HG03196 (cell line): ENCODE measurements around the gene P4HA3.
"Not testable (repeated sequence)": the region's sequence is repeated elsewhere in the genome, so short reads cannot be mapped to it uniquely, and the experiment has no call there.

Experiments used
- ATAC-seq: cut with Tn5 transposase; IDR thresholded peaks from one replicate; pipeline ENCODE4 v1.9.1; 2021; ENCODE audit not compliant: unreplicated experiment

P4HA3 gene

GRCh38 chr11:74311352-74311926 lies at the start of gene P4HA3:
Gene P4HA3, minus strand, starts transcription at chr11:74311640. Its CDS starts 29 bp downstream, at chr11:74311611.
- ATAC-seq = no peak

- ATAC-seq = no peak
These were observed 46.0 kb upstream of the P4HA3 start for GRCh38 chr11:74357449-74357848.

GRCh38 chr11:74355626-74356025 lies 44.2 kb upstream of the P4HA3 start:
- ATAC-seq = no peak

DNA sequence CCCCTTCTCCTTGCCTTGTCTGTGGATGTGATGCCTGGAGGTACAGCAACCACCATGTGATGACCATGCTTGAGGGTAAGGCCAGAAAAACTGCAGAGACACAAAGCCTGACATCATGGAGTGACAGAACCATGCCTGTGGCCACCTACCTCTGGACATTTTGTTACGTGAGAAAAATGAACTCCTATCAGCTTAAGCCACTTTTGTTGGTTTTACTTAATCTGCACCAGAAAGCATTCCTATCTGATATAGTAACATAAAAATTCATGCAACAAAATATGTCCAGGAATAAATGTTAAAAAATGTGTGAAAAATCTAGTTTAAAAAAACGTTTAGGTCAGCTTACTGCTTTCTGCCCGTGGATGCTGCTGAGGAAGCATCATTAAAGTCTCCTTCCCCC lies 42.6 kb upstream of the P4HA3 start:
- no peak for ATAC-seq

- ATAC-seq = no peak
These were observed 35.9 kb upstream of the P4HA3 start for GRCh38 chr11:74347381-74347780.

GRCh38 chr11:74345420-74345819 lies 34.0 kb upstream of the P4HA3 start:
- ATAC-seq = no peak

DNA sequence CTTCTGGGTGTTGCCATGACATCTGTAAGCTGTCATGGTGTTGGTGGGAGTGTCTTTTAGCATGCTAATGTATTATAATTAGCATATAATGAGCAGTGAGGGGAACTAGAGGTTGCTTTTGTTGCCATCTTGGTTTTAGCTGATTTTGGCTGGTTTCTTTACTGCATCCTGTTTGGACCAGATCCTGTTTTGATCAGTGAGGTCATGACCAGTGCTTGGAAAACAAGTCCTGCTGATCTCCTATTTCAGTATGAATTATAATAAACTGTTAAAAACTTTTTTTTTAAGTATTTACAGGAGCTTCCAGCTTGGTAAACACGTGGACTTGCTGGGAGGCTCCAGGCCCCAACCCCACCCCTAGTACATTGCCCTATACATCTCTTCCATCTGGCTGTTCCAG lies 30.5 kb upstream of the P4HA3 start:
- ATAC-seq = no peak

DNA sequence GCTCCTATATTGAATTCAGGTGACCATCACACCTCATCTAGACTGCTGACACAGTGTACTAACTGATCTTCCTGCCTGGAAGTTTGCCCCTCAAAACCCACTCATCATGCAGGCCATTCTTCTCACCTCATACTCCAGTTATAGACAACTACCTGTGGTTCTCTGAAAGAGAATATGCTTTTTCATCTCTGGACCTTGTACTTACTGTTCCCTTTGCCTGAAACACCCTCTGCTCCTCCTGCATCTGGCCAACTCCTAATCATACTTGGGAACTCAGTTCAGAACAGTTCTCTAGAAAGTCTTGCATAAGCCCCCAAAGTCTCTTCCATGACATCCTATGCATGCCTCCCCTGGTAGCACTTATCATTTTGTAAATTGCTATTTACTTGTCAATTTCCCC lies 28.2 kb upstream of the P4HA3 start:
- no peak for ATAC-seq

GRCh38 chr11:74338963-74339362 lies 27.5 kb upstream of the P4HA3 start:
- ATAC-seq = no peak

DNA sequence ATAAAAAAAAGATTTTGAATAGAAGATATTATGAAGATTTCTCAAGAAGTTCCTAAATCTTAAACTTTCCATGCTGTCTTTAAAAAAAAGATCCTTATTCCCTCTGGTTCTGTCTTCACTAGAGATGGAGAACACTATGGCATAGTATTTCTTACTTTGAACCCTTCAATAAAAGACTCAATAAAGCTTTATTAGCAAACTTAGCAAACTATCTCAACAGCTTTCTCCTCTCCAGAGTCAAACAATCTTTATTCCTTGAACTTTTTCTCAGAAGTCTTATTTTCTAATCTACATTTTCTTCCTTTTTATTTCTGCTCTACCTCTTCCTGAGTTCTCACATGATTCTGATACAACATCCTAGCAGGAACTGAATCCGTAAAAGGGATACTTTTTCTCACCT lies 21.8 kb upstream of the P4HA3 start:
- ATAC-seq = no peak

- no peak for ATAC-seq
These were observed 20.9 kb upstream of the P4HA3 start for GRCh38 chr11:74332291-74332690.

GRCh38 chr11:74331000-74331399 lies 19.6 kb upstream of the P4HA3 start:
- ATAC-seq = not testable (repeated sequence)

DNA sequence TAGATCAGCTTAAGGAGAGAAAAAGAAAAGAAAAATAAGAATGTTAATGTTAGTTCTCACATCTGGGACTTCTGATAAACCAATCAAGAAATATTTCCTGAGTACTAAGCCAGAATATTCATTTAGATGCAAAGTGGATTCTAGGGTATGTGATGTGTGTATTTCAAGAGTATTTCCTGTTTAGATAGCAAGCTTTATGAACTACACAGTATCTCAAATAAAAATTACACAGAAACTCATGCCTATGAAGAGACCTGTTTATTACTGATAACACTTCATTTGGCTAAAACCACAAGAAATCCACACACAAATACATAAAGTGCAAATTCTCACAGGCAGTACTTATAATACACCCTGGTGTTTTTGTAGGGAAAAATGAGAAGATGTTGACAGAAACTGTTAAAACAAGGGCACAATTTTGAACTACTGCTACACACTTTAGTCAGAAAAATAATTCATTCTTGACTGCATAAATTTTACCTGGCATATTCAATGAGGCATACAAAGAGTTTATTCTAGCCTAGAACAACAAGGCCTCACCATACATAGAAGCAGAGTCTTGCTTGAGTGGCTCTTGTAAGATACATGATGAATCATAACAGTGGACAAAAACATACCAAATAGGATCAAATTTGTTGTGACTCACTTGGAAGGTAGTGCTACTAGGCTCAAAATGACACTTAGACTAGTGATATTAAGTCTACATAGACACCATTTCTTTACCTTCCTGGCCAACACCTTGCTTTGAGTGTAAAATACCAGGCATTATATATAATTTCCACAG lies 18.8 kb upstream of the P4HA3 start:
- ATAC-seq = no peak

DNA sequence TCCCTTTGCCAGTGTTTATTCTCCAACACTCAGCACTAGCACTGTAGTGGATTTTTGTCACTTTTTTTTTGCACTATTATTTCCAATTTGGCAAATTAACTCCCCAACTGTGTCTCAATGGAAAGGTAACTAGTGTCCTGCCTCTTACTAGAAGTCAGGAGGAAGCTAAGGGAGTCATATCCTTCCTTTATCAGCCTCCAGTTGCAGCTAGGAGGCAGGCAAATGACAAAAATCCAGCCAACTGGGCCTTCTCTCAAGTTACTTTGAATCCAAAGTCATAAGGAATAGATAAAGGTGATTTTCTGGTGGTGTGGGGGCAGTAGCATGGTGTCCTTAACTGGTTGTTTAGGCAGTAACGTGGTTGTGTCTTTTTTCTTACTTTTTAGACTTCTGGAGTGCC lies 15.6 kb upstream of the P4HA3 start:
- no peak for ATAC-seq

DNA sequence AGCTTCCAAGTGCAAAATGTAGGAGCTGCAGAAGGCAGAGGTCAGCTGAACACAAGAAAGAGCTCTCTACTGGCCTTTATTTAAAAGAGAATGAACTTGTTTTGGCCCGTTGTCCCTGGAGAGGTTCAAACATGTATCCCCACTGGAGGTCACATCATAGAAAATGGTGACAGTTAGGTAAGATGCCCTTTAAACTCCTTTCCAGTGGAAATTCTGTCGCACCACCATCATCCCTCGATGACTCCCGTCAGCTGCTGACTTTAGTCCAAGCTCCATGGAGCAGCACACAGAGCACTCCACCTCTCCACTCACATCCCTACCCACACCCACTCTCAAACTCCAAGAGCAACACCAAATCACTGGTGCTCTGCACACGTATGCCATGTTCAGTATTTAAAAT lies 15.2 kb upstream of the P4HA3 start:
- ATAC-seq = no peak

DNA sequence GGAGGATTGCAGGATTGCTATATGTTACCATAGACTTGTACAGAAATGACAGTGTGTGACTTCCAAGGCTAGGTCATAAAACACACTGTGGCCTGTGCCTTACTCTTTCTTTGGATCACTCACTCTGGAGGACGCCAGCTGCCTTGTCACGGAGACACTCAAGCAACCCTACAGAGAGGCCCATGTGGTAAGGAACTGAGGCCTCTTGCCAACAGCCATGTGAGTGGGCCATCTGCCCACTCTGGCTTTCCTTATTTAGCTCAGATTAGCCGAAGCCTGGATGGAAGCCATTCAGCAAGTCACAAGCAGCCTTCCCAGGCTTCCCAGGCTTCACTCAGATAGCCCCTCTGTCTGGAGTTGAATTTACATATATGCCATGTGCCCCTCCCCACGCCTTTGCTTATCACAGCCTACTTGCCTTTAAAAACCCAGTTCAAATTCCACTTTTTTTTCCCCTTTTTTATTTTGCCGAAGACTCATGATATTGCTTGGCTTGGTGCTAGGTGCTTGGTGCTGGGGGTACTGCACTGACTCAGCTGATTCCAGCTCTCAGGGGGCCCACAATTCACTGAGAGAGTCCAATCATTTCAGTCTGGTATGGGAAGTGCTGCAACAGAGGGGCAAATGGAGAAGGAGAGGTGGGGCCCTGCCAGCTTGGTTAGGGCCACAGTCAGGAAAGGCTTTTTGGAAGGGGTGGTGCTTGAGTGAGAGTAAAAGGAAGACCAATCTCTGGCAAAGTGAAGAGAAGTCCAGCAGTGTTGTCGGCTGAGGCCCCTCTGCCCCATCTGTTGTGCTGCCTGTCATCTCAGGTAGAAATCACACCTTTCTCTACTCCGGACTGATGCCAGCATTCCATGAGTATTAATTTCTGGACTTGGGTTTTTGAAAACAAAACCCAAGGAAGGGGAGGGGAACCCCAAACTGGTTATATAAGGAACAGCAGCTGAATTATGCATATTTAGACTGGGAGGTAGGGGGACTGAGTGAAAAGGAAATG lies 14.5 kb upstream of the P4HA3 start:
- no peak for ATAC-seq

- ATAC-seq = no peak
These were observed 11.2 kb upstream of the P4HA3 start for GRCh38 chr11:74322667-74323066.

- ATAC-seq = no peak
These were observed 10.2 kb upstream of the P4HA3 start for GRCh38 chr11:74321487-74322188.

DNA sequence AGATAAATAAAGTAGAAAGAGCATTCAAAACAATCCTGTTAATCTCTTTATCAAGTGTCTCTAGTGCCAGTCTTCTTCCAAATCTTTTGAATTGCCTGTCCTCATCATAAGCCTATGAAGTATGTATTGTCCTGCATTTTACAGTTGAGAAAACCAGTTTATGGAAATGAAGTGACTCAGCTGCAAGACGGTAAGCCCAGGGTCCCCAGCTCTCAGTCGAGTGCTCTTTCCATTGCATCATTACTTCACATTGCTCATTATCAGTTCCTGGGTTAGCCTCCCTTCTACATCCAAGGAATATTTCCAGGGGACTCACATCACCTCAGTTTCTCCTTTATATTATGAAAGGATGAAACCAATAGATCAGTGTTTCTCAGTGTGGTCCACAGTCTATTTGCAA lies 9.1 kb upstream of the P4HA3 start:
- ATAC-seq = no peak

DNA sequence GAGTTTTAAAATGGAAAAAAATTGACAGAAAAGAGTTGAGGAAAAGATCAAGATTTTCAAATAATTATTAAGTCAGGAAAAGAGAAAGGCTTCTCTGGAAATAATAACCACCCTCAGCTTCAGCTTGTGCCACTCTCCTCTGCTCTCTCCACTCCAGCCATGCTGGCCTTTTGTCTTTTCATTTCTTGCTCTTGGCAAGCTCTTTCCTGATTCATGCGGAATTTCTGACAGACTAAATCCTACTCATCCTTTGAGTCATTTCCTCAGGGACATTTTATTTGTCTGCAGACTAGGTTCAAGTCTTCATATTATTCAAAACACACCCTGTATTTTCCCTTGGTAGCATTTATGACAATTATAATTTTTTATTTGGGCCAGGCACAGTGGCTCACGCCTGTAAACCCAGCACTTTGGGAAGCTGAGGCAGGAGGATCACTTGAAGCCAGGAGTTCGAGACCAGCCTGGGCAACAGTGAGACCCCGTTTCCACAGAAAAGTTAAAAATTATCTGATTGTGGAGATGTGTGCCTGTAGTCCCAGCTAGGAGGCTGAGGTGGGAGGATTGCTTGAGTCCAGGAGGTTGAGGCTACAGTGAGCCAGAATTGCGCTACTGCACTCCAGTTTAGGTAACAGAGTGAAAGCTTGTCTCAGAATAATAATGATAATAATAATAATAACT lies 7.8 kb upstream of the P4HA3 start:
- ATAC-seq = no peak
